Adipocyte (in vitro differentiated cells): ENCODE data around the gene FKBP10.

Experiments used
- DNase-seq: peaks from one replicate; pipeline ENCODE4 v3.0.0-alpha.2; 2015; ENCODE audit warnings: low read depth
- H3K27me3 ChIP-seq: replicated peaks from 2 replicates; pipeline ENCODE4 v1.7.0; 2013; ENCODE audit warnings: mild to moderate bottlenecking, low read length, moderate library complexity; ENCODE audit not compliant: control insufficient read depth, insufficient read depth
- H3K36me3 ChIP-seq: 2 replicates; pipeline ENCODE4 v1.7.0; 2013; ENCODE audit warnings: low read length, mild to moderate bottlenecking, moderate library complexity; ENCODE audit not compliant: control insufficient read depth, insufficient read depth, severe bottlenecking
- H3K4me1 ChIP-seq: 2 replicates; pipeline ENCODE4 v1.7.0; 2013; ENCODE audit warnings: mild to moderate bottlenecking, low read length, moderate library complexity; ENCODE audit not compliant: control insufficient read depth, insufficient read depth
- H3K4me3 ChIP-seq: 2 replicates; pipeline ENCODE4 v1.7.0; 2013; ENCODE audit warnings: mild to moderate bottlenecking, low read length, moderate library complexity
- H3K9ac ChIP-seq: 2 replicates; pipeline ENCODE4 v1.7.0; 2013; ENCODE audit warnings: mild to moderate bottlenecking, low read length, moderate library complexity
- H3K9me3 ChIP-seq: 2 replicates; pipeline ENCODE4 v1.7.0; 2013; ENCODE audit warnings: mild to moderate bottlenecking, low read length, moderate library complexity; ENCODE audit not compliant: control insufficient read depth

FKBP10 gene

DNA sequence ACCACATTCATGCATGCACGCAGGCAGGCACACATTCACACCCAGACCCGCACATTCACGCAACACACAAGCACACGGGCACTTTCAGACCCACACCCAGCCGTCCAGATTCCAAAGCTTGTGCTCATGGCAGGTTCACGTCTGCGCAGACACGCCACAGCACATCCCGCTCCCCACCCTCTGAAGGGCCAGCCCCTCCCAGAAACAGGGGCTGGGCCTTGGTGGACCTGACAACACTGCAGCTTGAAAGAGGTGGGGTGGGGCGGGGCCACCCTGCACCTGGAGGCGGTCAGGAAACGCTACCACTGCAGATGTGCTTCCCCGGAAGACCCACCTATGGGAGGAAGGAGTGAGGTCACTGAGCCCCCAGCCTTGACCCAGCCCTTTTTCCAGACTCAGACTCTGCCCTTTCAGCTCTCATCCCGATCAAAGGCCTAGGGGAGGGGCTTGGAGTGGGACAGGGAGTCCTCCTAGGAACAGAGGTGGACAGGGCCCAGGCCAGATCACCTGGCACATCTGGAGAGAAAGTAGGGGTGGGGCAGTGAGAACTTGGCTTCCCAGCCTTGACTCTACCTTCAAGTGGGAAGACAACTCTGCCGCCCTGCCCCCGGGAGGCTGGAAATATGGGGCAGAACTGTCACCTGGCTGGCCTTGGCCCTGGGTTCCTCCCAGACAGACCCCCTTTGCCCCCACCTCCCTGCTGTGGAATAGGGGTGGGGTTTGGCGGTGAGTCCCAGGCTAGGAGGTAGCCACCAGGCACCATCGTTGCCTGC is 12.0 kb upstream of the FKBP10 start:
- Histone ChIP-seq H3K4me3 (no peak overlapping the region), H3K9ac (peak overlapping the region; percentile 27), H3K27me3 (no peaks in the 10 kb centered on the region), H3K36me3 (no peaks in the 10 kb centered on the region), H3K4me1 (peaks cover 11% of the 10 kb centered on the region), H3K9me3 (no peaks in the 10 kb centered on the region)
- DNase-seq: peak; percentile 68

DNA sequence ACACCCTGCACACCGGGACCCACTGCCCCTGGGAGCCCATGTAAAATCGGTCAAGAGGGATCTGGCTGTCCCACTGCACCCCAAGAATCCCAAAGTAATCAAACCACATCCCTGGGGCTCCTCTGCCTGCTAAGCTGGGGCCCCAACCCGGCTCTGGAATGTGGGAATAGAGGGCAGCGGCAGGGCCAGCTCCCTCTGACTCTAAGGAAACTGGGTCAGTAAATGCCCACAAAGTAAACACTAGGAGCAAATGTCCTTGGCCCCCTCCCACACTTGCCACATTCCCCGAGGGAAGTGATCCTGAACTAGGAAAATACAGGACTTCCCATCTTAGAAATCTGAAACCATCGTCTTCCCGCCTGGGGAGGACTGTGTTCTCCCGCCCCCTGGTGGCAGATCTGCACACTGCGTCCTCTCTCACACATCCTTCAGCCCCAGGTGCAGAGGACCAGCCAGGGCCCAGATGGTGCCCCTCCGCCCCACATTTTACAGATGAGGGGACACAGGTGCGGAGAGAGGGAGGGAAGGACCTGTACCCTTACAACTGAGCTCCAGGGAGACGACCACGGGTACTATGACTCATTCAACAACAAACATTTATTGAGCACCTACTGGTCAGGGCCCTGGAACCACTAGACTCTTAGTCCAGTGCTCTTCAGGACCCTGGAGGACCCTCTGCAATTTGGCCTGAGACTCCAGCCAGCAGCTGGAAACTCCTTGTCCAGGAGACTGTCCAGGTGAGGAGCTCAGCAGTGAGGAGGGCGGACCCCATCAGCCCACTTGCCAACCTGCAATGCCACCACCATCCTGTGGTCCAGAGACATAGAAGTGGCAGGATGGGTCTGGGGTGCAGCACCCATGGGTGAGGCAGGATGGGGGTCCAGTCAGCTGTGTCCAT is 11.2 kb upstream of the FKBP10 start:
- Histone ChIP-seq H3K9ac (peak overlapping the region; percentile 27), H3K36me3 (no peaks in the 10 kb centered on the region), H3K4me3 (peak overlapping the region; percentile 48), H3K27me3 (no peaks in the 10 kb centered on the region), H3K9me3 (no peaks in the 10 kb centered on the region), H3K4me1 (peaks cover 11% of the 10 kb centered on the region)
- peak; percentile 92 for DNase-seq

DNA sequence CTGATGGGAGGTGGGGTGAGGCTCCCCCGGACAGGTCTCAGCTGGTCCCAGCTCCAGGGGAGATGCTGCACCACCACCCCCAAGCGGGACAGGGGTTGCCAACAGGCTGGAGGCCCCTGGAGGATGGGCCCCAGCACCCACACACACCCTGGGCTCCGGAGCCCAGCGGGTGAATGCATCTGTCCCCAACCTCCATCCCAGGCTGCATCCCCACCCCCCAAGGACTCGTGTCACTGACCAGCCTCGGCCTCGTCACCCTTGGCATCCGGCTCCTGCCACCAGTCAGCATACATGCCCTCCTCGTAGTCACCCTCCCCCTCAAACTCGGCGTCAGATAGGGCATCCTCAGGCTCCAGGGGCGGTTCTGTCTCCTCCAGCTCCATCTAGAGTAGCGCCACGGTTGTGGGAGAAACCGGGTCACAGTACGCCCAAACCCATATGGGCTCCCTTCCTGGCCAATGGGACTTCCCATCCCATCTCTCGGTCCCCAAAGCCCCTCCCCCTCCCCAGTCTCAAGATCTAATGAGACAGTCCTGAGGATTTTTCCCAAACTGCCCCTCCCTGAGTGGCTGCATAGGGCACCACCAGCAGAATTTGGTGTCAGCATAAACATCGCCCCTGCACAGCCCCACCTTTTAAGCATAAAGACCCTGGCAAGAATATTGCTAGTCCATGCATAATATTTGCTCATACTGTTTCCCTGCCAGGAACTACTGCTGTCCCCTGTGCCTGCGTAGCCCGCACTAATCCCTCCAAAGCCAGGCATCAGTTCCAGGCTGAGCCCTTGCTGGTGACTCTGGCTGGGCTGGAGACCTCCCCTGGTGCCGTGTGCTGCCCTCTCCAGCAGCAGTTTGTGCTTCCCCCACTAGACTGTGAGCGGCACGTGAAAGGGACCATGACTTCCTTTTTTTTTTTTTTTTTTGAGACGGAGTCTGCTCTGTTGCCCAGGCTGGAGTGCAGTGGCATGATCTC is 9.5 kb upstream of the FKBP10 start:
- H3K4me1 ChIP-seq: peaks cover 11% of the 10 kb centered on the region
- DNase-seq: no peak
- no peak overlapping the region for H3K4me3 ChIP-seq
- no peaks in the 10 kb centered on the region for H3K27me3 ChIP-seq
- H3K9ac ChIP-seq: no peak overlapping the region
- no peaks in the 10 kb centered on the region for H3K9me3 ChIP-seq
- H3K36me3 ChIP-seq: no peaks in the 10 kb centered on the region

DNA sequence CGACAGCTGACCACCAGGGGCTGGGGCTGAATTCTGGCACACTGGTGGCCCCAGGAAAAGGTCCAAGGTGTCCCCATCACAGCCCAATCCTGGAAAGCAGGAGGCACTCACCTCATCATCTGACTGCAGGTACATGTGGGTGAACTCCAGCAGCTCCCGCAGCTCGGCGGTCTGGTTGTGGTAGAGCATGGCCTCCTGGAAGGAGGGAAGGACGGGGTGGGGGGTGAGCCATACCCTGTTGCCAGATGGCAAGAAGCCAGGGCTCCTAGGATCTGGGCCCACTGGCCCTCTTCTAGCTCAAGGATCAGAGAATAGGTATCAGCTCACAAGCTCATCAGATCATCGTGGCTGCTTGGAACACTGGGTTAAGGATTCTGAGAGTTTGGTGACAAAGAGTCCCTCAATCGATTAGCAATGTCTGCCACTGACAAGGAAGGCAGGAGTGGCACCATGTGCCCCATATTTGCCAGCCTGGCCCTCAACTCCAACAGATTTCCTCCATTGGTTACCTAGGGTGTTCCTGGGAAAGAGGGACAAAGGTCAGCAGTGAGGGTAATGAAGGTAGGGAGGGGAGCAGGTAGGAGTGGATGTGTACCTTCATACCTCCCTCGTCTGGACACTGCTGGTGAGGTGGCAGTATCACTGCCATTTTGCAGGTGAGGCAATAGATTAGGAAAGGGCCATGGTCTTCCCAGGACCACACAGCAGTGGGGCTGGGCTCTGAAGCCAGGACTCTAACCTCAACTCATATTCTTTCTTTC is 5.9 kb upstream of the FKBP10 start:
- H3K36me3 ChIP-seq: no peaks in the 10 kb centered on the region
- peaks cover 14% of the 10 kb centered on the region for H3K4me1 ChIP-seq
- no peaks in the 10 kb centered on the region for H3K9me3 ChIP-seq
- DNase-seq: no peak
- H3K27me3 ChIP-seq: no peaks in the 10 kb centered on the region
- H3K9ac ChIP-seq: no peak overlapping the region
- H3K4me3 ChIP-seq: no peak overlapping the region

DNA sequence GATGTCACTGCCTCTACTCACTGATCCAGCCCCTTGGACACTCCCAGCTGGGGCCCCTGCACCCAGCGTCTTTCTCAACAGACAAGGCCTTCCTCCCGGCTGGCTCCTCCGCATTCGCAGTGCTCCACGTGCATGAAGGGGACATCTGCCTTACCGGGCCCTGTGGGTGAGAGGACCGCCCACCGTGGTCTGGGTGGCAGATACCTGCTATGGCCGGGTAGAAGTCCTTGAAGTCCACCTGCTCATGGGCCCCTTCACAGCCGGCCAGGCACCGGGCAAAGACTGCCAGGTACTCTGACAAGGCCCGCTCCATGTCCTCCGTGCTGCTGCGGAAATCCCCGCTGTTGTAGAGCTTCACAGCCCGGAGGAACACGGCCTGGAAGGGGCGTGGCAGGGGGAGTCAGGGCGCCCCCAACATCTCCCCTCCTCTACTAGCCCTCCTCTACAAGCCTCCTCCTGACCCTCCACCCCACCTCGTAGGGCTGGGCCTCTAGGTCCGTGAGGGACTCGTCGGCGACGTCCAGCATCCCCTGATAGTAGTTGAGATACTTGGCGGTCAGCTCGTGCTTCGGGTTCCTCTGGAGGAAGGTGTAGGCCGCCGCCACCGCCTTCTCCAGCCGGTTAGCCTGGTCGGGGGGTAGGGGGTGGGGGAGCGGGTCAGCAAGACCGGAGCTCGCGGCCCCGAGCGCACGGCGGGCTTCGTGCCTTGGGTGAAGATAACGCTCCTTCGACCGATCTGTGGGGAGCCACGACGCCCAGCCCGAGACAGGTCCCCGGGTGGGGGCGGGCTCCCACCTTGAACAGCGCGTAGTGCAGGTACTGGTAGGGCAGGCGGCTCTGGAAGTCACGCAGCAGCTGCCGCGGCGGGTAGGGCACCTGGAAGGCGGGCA is 1.9 kb upstream of the FKBP10 start:
- no peaks in the 10 kb centered on the region for H3K9me3 ChIP-seq
- DNase-seq: peak; percentile 33
- H3K36me3 ChIP-seq: no peaks in the 10 kb centered on the region
- peak overlapping the region; percentile 91 for H3K9ac ChIP-seq
- peaks cover 29% of the 10 kb centered on the region for H3K4me1 ChIP-seq
- peak overlapping the region; percentile 86 for H3K4me3 ChIP-seq
- no peaks in the 10 kb centered on the region for H3K27me3 ChIP-seq

DNA sequence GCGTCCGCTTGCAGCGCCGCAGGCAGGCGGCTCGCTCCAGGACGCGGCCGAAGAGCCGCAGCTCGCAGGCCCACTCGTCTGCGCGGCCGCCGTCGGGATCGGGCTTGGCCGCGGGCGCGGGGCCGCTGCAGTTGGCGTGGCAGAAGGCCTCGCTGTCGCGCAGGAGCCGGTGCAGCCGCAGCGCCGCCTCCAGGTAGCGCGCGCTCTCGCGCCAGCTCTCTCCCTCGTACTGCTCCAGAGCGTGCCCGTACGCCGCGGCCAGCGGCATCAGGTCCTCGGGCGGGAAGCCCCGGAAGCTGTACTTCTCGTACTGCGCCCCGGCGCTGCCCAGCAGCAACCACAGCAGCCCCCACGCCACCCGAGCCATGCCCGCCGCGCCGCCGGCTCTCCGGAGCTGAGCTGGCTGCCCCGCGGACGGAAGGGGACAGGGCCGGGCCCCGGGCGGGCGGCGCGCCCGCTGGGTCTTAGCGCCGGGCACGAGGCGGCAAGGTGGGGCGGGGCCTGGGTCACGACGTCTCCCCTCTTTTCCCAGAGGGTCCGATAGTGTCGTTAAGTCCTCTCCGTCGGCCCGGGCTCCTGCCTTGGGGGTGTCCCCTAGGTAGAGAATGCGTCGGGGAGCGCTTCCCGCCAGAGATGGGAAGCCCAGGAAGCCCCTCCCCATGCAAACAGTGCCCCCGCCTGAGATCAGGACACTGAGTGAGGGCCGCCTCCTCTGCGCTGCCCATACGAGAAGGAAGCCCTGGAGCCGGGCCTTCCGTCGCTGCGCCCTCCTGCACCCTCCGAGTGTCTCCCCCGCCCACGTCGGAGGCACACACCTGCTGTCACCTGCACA is 1.0 kb upstream of the FKBP10 start, which contains the start of gene P3H4:
Gene P3H4 (minus strand): TSS at position 401 of the 832 bp plus-strand sequence. CDS start 34 bp downstream, at position 367.
- H3K4me3 ChIP-seq: peak within 1 kb of the TSS; percentile 86
- peak; percentile 93 for DNase-seq
- H3K36me3 ChIP-seq: no peaks in the 10 kb centered on the region
- H3K27me3 ChIP-seq: no peaks in the 10 kb centered on the region
- peak within 1 kb of the TSS; percentile 91 for H3K9ac ChIP-seq
- no peaks in the 10 kb centered on the region for H3K9me3 ChIP-seq
- peaks cover 29% of the 10 kb centered on the region for H3K4me1 ChIP-seq

DNA sequence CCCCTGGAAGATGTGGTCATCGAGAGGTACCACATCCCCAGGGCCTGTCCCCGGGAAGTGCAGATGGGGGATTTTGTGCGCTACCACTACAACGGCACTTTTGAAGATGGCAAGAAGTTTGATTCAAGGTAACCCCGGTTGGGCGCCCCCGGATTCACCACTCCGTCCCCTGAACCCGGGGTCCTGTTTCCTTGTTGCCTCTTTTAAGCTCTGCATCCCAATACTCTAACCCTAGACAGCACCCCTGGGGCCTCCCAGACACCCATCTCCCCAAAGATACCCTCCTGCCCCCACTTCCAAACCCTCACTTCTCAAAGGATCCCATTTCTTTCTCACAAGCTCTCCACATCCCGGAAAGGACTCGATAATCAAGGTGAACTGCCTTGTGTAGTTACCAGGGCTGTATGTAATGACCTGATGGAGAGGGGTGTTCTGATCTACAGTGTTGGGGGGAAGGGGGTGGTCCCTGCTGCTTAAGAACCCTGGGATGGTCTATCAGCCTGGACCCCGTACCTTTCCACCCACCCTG is 412 bp downstream of the FKBP10 start:
- H3K36me3 ChIP-seq: peaks cover 1% of the 10 kb centered on the region

DNA sequence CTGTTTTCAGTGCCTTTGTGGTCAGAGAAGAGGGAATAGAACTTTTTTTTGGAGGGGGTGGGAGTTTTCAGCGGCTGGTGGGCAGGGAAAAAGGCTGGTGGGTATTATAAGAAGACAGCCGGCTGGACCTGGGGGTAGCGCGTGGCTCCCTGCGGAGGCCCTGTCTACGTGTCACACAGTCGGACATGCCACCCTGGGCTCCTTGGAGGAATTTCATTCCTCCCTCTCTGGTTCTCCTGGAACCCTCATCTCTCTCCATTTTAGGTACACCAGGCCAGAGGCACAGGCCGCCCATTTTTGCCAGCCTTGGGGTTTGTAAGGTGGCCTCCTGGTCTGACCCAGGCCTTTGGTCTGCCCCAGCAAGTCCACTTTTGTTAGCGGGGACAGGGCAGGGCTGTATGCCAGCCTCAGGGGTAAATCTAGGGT is 908 bp downstream of the FKBP10 start:
- Histone ChIP-seq H3K9me3 (no peaks in the 10 kb centered on the region), H3K9ac (peak overlapping the region; percentile 91), H3K36me3 (peaks cover 4% of the 10 kb centered on the region), H3K4me1 (peaks cover 29% of the 10 kb centered on the region), H3K27me3 (no peaks in the 10 kb centered on the region), H3K4me3 (peak overlapping the region; percentile 86)
- DNase-seq: peak; percentile 52

More for the DNA sequence above, 412 bp downstream of the FKBP10 start:
- no peaks in the 10 kb centered on the region for H3K27me3 ChIP-seq
- H3K4me1 ChIP-seq: peaks cover 29% of the 10 kb centered on the region
- peak overlapping the region; percentile 91 for H3K9ac ChIP-seq
- peak; percentile 33 for DNase-seq
- H3K4me3 ChIP-seq: peak overlapping the region; percentile 86
- H3K9me3 ChIP-seq: no peaks in the 10 kb centered on the region

DNA sequence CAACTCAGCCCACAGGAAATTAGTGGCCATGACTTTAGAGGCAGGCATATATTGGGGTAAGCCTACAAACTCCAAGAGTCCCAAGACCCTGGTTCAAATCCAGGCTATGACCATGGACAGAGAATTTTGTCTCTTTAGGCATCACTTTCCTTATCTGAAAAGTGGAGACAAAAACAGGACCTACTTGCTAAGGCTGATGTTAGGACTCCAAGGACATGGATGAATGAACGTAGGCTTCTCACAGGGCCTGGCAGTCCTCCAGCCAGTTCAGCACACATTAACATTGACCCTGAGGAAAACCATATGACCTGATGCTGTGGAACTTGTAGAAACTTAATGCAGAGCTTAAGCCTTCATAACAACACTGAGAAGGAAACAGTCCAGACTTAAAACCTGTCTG is 1.4 kb downstream of the FKBP10 start:
- H3K36me3 ChIP-seq: peaks cover 4% of the 10 kb centered on the region
- no peaks in the 10 kb centered on the region for H3K27me3 ChIP-seq
- peak; percentile 55 for DNase-seq
- peak overlapping the region; percentile 91 for H3K9ac ChIP-seq
- H3K4me1 ChIP-seq: peaks cover 29% of the 10 kb centered on the region
- H3K4me3 ChIP-seq: peak overlapping the region; percentile 86
- no peaks in the 10 kb centered on the region for H3K9me3 ChIP-seq
